A549 treated with AZD2906 at 1 μM for 4 hours (cell line): ENCODE data around the gene RICTOR. TPM values are rescaled to one million over a fixed set of nuclear protein-coding genes. Genes with fewer than 3 reads are reported as not detected.

ENCODE experiments used
- total RNA-seq: library from RNA; stranded (reverse); fragments of 200-300 nt; extraction: Qiagen RNA extraction; gene quantifications from 5 replicates; pipeline ENCODE4 v1.2.3, GENCODE V29; 2022

RICTOR gene
- total RNA-seq, result 8.6 to 12.9 TPM (median 10.4 TPM) in 5 replicates

GRCh38 chr5:39074017-39074814, at the start of gene RICTOR:
Gene RICTOR, minus strand, starts transcription at chr5:39074399. Its CDS starts 22 bp downstream, at chr5:39074377.

Other genes starting within 250 kb of the RICTOR start
- 49.1 to 70.1 TPM (median 59.6 TPM) in 5 replicates for gene OSMR, start 228.4 kb downstream of the RICTOR start, total RNA-seq
- 11.5 to 16.1 TPM (median 13.4 TPM) in 5 replicates for gene FYB1, start 145.2 kb upstream of the RICTOR start, total RNA-seq